Spinal cord (tissue), 10 donors: Measurements from ENCODE around the gene STRIP1. TPM values are rescaled to one million over a fixed set of nuclear protein-coding genes. Genes with fewer than 3 reads are reported as not detected.

Source experiments
- DNase-seq, 6 donors: peaks; one replicate each; pipeline versions ENCODE4 v3.0.0 to v3.0.0-alpha.2; 2013 to 2015; ENCODE audit warnings: low spot score in 6 of 6, low read depth in 4 of 6
- H3K27ac ChIP-seq: one replicate; pipeline ENCODE4 v1.5.1; 2013; ENCODE audit warnings: low read depth, low read length, control low read depth
- H3K27me3 ChIP-seq: one replicate; pipeline ENCODE4 v1.6.1; 2013; ENCODE audit warnings: low read length; ENCODE audit not compliant: control insufficient read depth, insufficient read depth
- H3K36me3 ChIP-seq: one replicate; pipeline ENCODE4 v1.6.1; 2013; ENCODE audit warnings: low read length; ENCODE audit not compliant: control insufficient read depth, insufficient read depth
- H3K4me1 ChIP-seq: one replicate; pipeline ENCODE4 v1.6.1; 2013; ENCODE audit warnings: low read length; ENCODE audit not compliant: control insufficient read depth, insufficient read depth
- H3K4me3 ChIP-seq: one replicate; pipeline ENCODE4 v1.5.1; 2013; ENCODE audit warnings: low read depth, low read length, control low read depth
- H3K9me3 ChIP-seq: one replicate; pipeline ENCODE4 v1.6.1; 2013; ENCODE audit warnings: low read length; ENCODE audit not compliant: control insufficient read depth, insufficient read depth
- WGBS: methylation state at CpG from one replicate; pipeline ENCODE4 v1.1.5; 2013; ENCODE audit warnings: missing lambda C conversion rate; ENCODE audit not compliant: insufficient coverage; 5-methylcytosine and 5-hydroxymethylcytosine counted together
- polyA plus RNA-seq, 2 donors: library from polyadenylated mRNA; unstranded; fragments of 120-200 nt; gene quantifications; one replicate each; pipeline ENCODE4 v1.2.1, GENCODE V29; 2013; ENCODE audit not compliant: insufficient read length in 2 of 2
- total RNA-seq, 2 donors: library from RNA; depleted of rRNA in 1 of 2; stranded (reverse); fragments of 120-200 nt in 1 of 2; fragments of >200 nt in 1 of 2; gene quantifications; one replicate each; pipeline versions ENCODE4 v1.2.3 to v1.2.4, GENCODE V29; 2013 to 2014
- donor health status: healthy.

Gene STRIP1
- total and polyA plus RNA-seq, 4 donors, result 63.3 to 85.8 (median 71.0) TPM

- no peak for DNase-seq
- no peaks in the 10 kb centered on the region for H3K4me1 ChIP-seq
- no peak overlapping the region for H3K4me3 ChIP-seq
- no peak overlapping the region for H3K27ac ChIP-seq
- H3K36me3 ChIP-seq, result no peaks in the 10 kb centered on the region
- WGBS, result 69% methylated on average over 8 of the region's 9 CpGs
- no peaks in the 10 kb centered on the region for H3K9me3 ChIP-seq
- peaks cover 10% of the 10 kb centered on the region for H3K27me3 ChIP-seq
These were observed 64.0 kb downstream of the STRIP1 start for GRCh38 chr1:110098222-110099026.

GRCh38 chr1:110100335-110100734 lies 65.9 kb downstream of the STRIP1 start:
- Histone ChIP-seq H3K27ac (no peak overlapping the region), H3K27me3 (no peaks in the 10 kb centered on the region), H3K9me3 (no peaks in the 10 kb centered on the region), H3K36me3 (no peaks in the 10 kb centered on the region), H3K4me1 (no peaks in the 10 kb centered on the region), H3K4me3 (no peak overlapping the region)
- 20% methylated on average over 1 of the region's 2 CpGs for WGBS
- DNase-seq, result no peak

- no peak overlapping the region for H3K27ac ChIP-seq
- no peak for DNase-seq
- H3K27me3 ChIP-seq, result no peaks in the 10 kb centered on the region
- H3K4me1 ChIP-seq, result peaks cover 8% of the 10 kb centered on the region
- H3K4me3 ChIP-seq, result no peak overlapping the region
- 68% methylated on average over 5 of the region's 7 CpGs for WGBS
- H3K9me3 ChIP-seq, result no peaks in the 10 kb centered on the region
- no peaks in the 10 kb centered on the region for H3K36me3 ChIP-seq
These were observed 67.7 kb downstream of the STRIP1 start for GRCh38 chr1:110102081-110102480.

Other genes starting within 250 kb of the STRIP1 start
- 10 to 100 TPM; 13.1 to 22.9 TPM for gene CSF1, start 123.8 kb upstream of the STRIP1 start, total RNA-seq
- 10 to 100 TPM; 15.8 to 18.8 TPM for gene CSF1, start 123.8 kb upstream of the STRIP1 start, polyA plus RNA-seq
- gene AHCYL1, start 49.9 kb upstream of the STRIP1 start, total RNA-seq, result 10 to 100 TPM; 64.4 to 84.9 TPM
- gene AHCYL1, start 49.9 kb upstream of the STRIP1 start, polyA plus RNA-seq, result 100 to 1,000 TPM; 112 to 136 TPM
- gene ALX3, start 36.0 kb downstream of the STRIP1 start, total RNA-seq, result 1 to 10 TPM in 1 of 2 donors, not detected in 1; 1.8 TPM
- not detected for gene ALX3, start 36.0 kb downstream of the STRIP1 start, polyA plus RNA-seq
- under 1 TPM in 1 of 2 donors, not detected in 1; 0.50 TPM for gene UBL4B, start 77.8 kb downstream of the STRIP1 start, total RNA-seq
- not detected for gene UBL4B, start 77.8 kb downstream of the STRIP1 start, polyA plus RNA-seq
- 10 to 100 TPM in 1 of 2 donors, 1 to 10 TPM in 1; 2.6 to 10.4 TPM for gene SLC6A17, start 115.9 kb downstream of the STRIP1 start, total RNA-seq
- gene SLC6A17, start 115.9 kb downstream of the STRIP1 start, polyA plus RNA-seq, result 10 to 100 TPM; 16.6 to 18.9 TPM
- gene KCNC4, start 175.7 kb downstream of the STRIP1 start, total RNA-seq, result 10 to 100 TPM in 1 of 2 donors, 1 to 10 TPM in 1; 9.1 to 17.3 TPM
- gene KCNC4, start 175.7 kb downstream of the STRIP1 start, polyA plus RNA-seq, result 10 to 100 TPM; 55.6 to 58.6 TPM